ENCODE measurements around the gene SPATA6. TPM values are rescaled to one million over a fixed set of nuclear protein-coding genes. Genes with fewer than 3 reads are reported as not detected.
"Not testable (repeated sequence)": the region's sequence is repeated elsewhere in the genome, so short reads cannot be mapped to it uniquely, and the experiment has no call there.

The SPATA6 gene
- total RNA-seq, 1 donor from 2014 or later, result 0.79 TPM

- TF ChIP-seq, protein P1, sequence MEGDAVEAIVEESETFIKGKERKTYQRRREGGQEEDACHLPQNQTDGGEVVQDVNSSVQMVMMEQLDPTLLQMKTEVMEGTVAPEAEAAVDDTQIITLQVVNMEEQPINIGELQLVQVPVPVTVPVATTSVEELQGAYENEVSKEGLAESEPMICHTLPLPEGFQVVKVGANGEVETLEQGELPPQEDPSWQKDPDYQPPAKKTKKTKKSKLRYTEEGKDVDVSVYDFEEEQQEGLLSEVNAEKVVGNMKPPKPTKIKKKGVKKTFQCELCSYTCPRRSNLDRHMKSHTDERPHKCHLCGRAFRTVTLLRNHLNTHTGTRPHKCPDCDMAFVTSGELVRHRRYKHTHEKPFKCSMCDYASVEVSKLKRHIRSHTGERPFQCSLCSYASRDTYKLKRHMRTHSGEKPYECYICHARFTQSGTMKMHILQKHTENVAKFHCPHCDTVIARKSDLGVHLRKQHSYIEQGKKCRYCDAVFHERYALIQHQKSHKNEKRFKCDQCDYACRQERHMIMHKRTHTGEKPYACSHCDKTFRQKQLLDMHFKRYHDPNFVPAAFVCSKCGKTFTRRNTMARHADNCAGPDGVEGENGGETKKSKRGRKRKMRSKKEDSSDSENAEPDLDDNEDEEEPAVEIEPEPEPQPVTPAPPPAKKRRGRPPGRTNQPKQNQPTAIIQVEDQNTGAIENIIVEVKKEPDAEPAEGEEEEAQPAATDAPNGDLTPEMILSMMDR (IDR thresholded peaks at IDR 0.05; ENCODE audit: insufficient read depth, low read length, severe bottlenecking), result no peak
- FAIRE-seq (no peak), DNase-seq (ENCODE audit: low read depth) (no peak)
Measured at GRCh38 chr1:48448932-48449331, 23.1 kb downstream of the SPATA6 start.

GRCh38 chr1:48444186-48444585, 27.8 kb downstream of the SPATA6 start:
- H3K36me3 ChIP-seq (ENCODE audit: control insufficient read depth, insufficient read depth, low read length); FAIRE-seq; H3K4me3 ChIP-seq (ENCODE audit: low read depth, low read length); H3K27me3 ChIP-seq (ENCODE audit: control insufficient read depth, insufficient read depth, low read length); DNase-seq (ENCODE audit: low read depth): not testable (repeated sequence)

More at GRCh38 chr1:48448932-48449331, 23.1 kb downstream of the SPATA6 start:
- H3K36me3 ChIP-seq (ENCODE audit: control insufficient read depth, insufficient read depth, low read length), result no peaks in the 10 kb centered on the region
- H3K4me3 ChIP-seq (ENCODE audit: low read depth, low read length), result no peak overlapping the region
- no peaks in the 10 kb centered on the region for H3K27me3 ChIP-seq (ENCODE audit: control insufficient read depth, insufficient read depth, low read length)

- H3K36me3 ChIP-seq (ENCODE audit: control insufficient read depth, insufficient read depth, low read length), result no peaks in the 10 kb centered on the region
- TF ChIP-seq, protein P1 (IDR thresholded peaks at IDR 0.05; ENCODE audit: insufficient read depth, low read length, severe bottlenecking), result no peak
- H3K4me3 ChIP-seq (ENCODE audit: low read depth, low read length), result no peak overlapping the region
- no peaks in the 10 kb centered on the region for H3K27me3 ChIP-seq (ENCODE audit: control insufficient read depth, insufficient read depth, low read length)
- peak; percentile 29 for DNase-seq (ENCODE audit: low read depth)
- FAIRE-seq, result no peak
Measured at GRCh38 chr1:48442864-48443619, 29.0 kb downstream of the SPATA6 start.

DNA sequence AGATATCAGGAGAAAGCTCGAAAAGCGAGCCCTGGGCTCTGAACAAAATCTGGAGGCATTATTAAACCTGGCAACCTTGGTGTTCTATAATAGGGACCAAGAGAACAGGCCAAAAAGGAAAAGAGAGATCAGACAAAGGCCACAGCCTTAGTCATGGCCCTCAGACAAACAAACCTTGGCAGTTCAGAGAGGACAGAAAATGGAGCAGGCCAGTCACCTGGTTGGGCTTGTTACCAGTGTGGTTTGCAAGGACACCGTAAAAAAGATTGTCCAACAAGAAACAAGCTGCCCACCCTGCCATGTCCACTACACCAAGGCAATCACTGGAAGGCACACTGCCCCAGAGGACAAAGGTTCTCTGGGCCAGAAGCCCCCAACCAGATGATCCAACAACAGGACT, 31.2 kb downstream of the SPATA6 start:
- not testable (repeated sequence) for DNase-seq (ENCODE audit: low read depth); FAIRE-seq; H3K36me3 ChIP-seq (ENCODE audit: control insufficient read depth, insufficient read depth, low read length); H3K4me3 ChIP-seq (ENCODE audit: low read depth, low read length); H3K27me3 ChIP-seq (ENCODE audit: control insufficient read depth, insufficient read depth, low read length)

- H3K36me3 ChIP-seq (ENCODE audit: control insufficient read depth, insufficient read depth, low read length), result no peaks in the 10 kb centered on the region
- FAIRE-seq (no peak), DNase-seq (ENCODE audit: low read depth) (no peak)
- no peaks in the 10 kb centered on the region for H3K27me3 ChIP-seq (ENCODE audit: control insufficient read depth, insufficient read depth, low read length)
- TF ChIP-seq, protein P1 (IDR thresholded peaks at IDR 0.05; ENCODE audit: insufficient read depth, low read length, severe bottlenecking), result no peak
- no peak overlapping the region for H3K4me3 ChIP-seq (ENCODE audit: low read depth, low read length)
Measured at GRCh38 chr1:48439380-48439779, 32.6 kb downstream of the SPATA6 start.

GRCh38 chr1:48437379-48437778, 34.6 kb downstream of the SPATA6 start:
- H3K36me3 ChIP-seq (ENCODE audit: control insufficient read depth, insufficient read depth, low read length); DNase-seq (ENCODE audit: low read depth); H3K4me3 ChIP-seq (ENCODE audit: low read depth, low read length); FAIRE-seq; H3K27me3 ChIP-seq (ENCODE audit: control insufficient read depth, insufficient read depth, low read length): not testable (repeated sequence)

DNA sequence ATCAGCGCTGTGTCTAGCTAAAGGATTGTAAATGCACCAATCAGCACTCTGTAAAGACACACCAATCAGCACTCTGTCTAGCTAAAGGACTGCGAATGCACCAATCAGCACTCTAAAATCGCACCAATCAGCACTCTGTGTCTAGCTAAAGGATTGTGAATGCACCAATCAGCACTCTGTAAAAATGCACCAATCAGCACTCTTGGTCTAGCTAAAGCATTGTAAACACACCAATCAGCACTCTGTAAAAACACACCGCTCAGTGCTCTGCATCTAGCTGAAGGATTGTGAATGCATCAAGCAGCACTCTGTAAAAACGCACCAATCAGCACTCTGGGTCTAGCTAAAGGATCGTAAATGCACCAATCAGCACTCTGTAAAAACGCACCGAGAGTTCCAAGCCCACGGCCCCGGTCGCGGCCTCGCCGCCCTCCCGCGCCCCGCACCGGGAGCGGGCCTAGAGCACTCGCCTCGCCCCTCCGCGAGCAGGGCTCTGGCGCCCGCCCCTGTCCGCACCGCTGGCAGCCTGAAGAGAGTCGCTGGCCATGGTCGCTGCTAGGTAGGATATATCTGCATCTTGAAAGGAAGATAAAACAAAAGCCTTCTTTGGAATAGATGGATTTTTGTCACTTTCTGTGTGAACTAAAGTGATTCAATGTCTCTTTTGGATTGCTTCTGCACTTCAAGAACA, 36.5 kb downstream of the SPATA6 start:
- not testable (repeated sequence) for H3K36me3 ChIP-seq (ENCODE audit: control insufficient read depth, insufficient read depth, low read length); H3K4me3 ChIP-seq (ENCODE audit: low read depth, low read length); DNase-seq (ENCODE audit: low read depth); H3K27me3 ChIP-seq (ENCODE audit: control insufficient read depth, insufficient read depth, low read length)
- FAIRE-seq, result peak; percentile 73

Data from bronchial epithelial cell (primary cell).